HUES48 (cell line): Measurements from ENCODE around the gene NCKAP5.

Experiments
- H3K27ac ChIP-seq: one replicate; pipeline ENCODE4 v1.7.0; 2013; ENCODE audit warnings: low read depth, low read length, inconsistent platforms
- H3K27me3 ChIP-seq: 2 replicates; pipeline ENCODE4 v1.6.1; 2013; ENCODE audit warnings: mild to moderate bottlenecking, low read length; ENCODE audit not compliant: control insufficient read depth, insufficient read depth
- H3K36me3 ChIP-seq: 2 replicates; pipeline ENCODE4 v1.6.1; 2013; ENCODE audit warnings: low read length; ENCODE audit not compliant: control insufficient read depth, insufficient read depth
- H3K4me1 ChIP-seq: 2 replicates; pipeline ENCODE4 v1.6.1; 2013; ENCODE audit warnings: mild to moderate bottlenecking, low read length; ENCODE audit not compliant: control insufficient read depth, insufficient read depth
- H3K4me3 ChIP-seq: 2 replicates; pipeline ENCODE4 v1.5.1; 2013; ENCODE audit warnings: mild to moderate bottlenecking, low read depth, low read length
- H3K9ac ChIP-seq: 2 replicates; pipeline ENCODE4 v1.6.1; 2013; ENCODE audit warnings: mild to moderate bottlenecking, low read depth, low read length, moderate library complexity
- H3K9me3 ChIP-seq: 2 replicates; pipeline ENCODE4 v1.6.1; 2013; ENCODE audit warnings: low read length; ENCODE audit not compliant: control insufficient read depth, insufficient read depth

NCKAP5 gene

GRCh38 chr2:133175926-133176325 lies 392.3 kb downstream of the NCKAP5 start:
- no peak overlapping the region for H3K9ac ChIP-seq
- no peak overlapping the region for H3K4me3 ChIP-seq
- H3K36me3 ChIP-seq, result no peaks in the 10 kb centered on the region

GRCh38 chr2:133173224-133173623 lies 395.0 kb downstream of the NCKAP5 start:
- Histone ChIP-seq H3K27me3 (no peaks in the 10 kb centered on the region), H3K9ac (no peak overlapping the region), H3K4me1 (no peaks in the 10 kb centered on the region), H3K9me3 (no peaks in the 10 kb centered on the region), H3K4me3 (no peak overlapping the region), H3K36me3 (no peaks in the 10 kb centered on the region), H3K27ac (no peak overlapping the region)

More at GRCh38 chr2:133175926-133176325, 392.3 kb downstream of the NCKAP5 start:
- Histone ChIP-seq H3K9me3 (no peaks in the 10 kb centered on the region), H3K4me1 (no peaks in the 10 kb centered on the region), H3K27me3 (no peaks in the 10 kb centered on the region), H3K27ac (no peak overlapping the region)

- H3K4me1 ChIP-seq, result no peaks in the 10 kb centered on the region
- H3K27me3 ChIP-seq, result no peaks in the 10 kb centered on the region
- H3K4me3 ChIP-seq, result no peak overlapping the region
- H3K9ac ChIP-seq, result no peak overlapping the region
- H3K9me3 ChIP-seq, result no peaks in the 10 kb centered on the region
- H3K36me3 ChIP-seq, result no peaks in the 10 kb centered on the region
- H3K27ac ChIP-seq, result no peak overlapping the region
Observed at GRCh38 chr2:133171393-133172004, 396.8 kb downstream of the NCKAP5 start.

GRCh38 chr2:133169274-133169912 lies 398.9 kb downstream of the NCKAP5 start:
- Histone ChIP-seq H3K9me3 (no peaks in the 10 kb centered on the region), H3K27ac (no peak overlapping the region), H3K27me3 (no peaks in the 10 kb centered on the region), H3K4me3 (no peak overlapping the region), H3K36me3 (no peaks in the 10 kb centered on the region), H3K9ac (no peak overlapping the region), H3K4me1 (no peaks in the 10 kb centered on the region)

GRCh38 chr2:133167990-133168389 lies 400.3 kb downstream of the NCKAP5 start:
- H3K27ac ChIP-seq, result no peak overlapping the region
- no peak overlapping the region for H3K4me3 ChIP-seq
- H3K9me3 ChIP-seq, result no peaks in the 10 kb centered on the region
- H3K9ac ChIP-seq, result no peak overlapping the region
- no peaks in the 10 kb centered on the region for H3K36me3 ChIP-seq
- no peaks in the 10 kb centered on the region for H3K4me1 ChIP-seq
- H3K27me3 ChIP-seq, result no peaks in the 10 kb centered on the region

- Histone ChIP-seq H3K27ac (no peak overlapping the region), H3K4me1 (no peaks in the 10 kb centered on the region), H3K9ac (no peak overlapping the region), H3K4me3 (no peak overlapping the region), H3K9me3 (no peaks in the 10 kb centered on the region), H3K27me3 (no peaks in the 10 kb centered on the region), H3K36me3 (no peaks in the 10 kb centered on the region)
Observed at GRCh38 chr2:133167223-133167622, 401.0 kb downstream of the NCKAP5 start.

- Histone ChIP-seq H3K4me1 (no peaks in the 10 kb centered on the region), H3K36me3 (no peaks in the 10 kb centered on the region), H3K9ac (no peak overlapping the region), H3K4me3 (no peak overlapping the region), H3K27ac (no peak overlapping the region), H3K9me3 (no peaks in the 10 kb centered on the region), H3K27me3 (no peaks in the 10 kb centered on the region)
Observed at GRCh38 chr2:133166031-133166430, 402.2 kb downstream of the NCKAP5 start.

- no peaks in the 10 kb centered on the region for H3K27me3 ChIP-seq
- H3K9ac ChIP-seq, result no peak overlapping the region
- H3K9me3 ChIP-seq, result no peaks in the 10 kb centered on the region
- H3K4me3 ChIP-seq, result no peak overlapping the region
- H3K27ac ChIP-seq, result no peak overlapping the region
- no peaks in the 10 kb centered on the region for H3K36me3 ChIP-seq
- H3K4me1 ChIP-seq, result no peaks in the 10 kb centered on the region
Observed at GRCh38 chr2:133163111-133163510, 405.2 kb downstream of the NCKAP5 start.

GRCh38 chr2:133158442-133158841 lies 409.8 kb downstream of the NCKAP5 start:
- no peaks in the 10 kb centered on the region for H3K27me3 ChIP-seq
- no peaks in the 10 kb centered on the region for H3K36me3 ChIP-seq
- no peaks in the 10 kb centered on the region for H3K9me3 ChIP-seq

GRCh38 chr2:133158024-133158423 lies 410.2 kb downstream of the NCKAP5 start:
- Histone ChIP-seq H3K4me1 (no peaks in the 10 kb centered on the region), H3K4me3 (no peak overlapping the region), H3K27me3 (no peaks in the 10 kb centered on the region), H3K27ac (no peak overlapping the region), H3K9me3 (no peaks in the 10 kb centered on the region), H3K36me3 (no peaks in the 10 kb centered on the region), H3K9ac (no peak overlapping the region)

More at GRCh38 chr2:133158442-133158841, 409.8 kb downstream of the NCKAP5 start:
- Histone ChIP-seq H3K4me1 (no peaks in the 10 kb centered on the region), H3K4me3 (no peak overlapping the region), H3K9ac (no peak overlapping the region), H3K27ac (no peak overlapping the region)

- H3K4me3 ChIP-seq, result no peak overlapping the region
- H3K9me3 ChIP-seq, result no peaks in the 10 kb centered on the region
- no peaks in the 10 kb centered on the region for H3K4me1 ChIP-seq
- H3K9ac ChIP-seq, result no peak overlapping the region
- no peaks in the 10 kb centered on the region for H3K36me3 ChIP-seq
- no peaks in the 10 kb centered on the region for H3K27me3 ChIP-seq
- H3K27ac ChIP-seq, result no peak overlapping the region
Observed at GRCh38 chr2:133157141-133157540, 411.1 kb downstream of the NCKAP5 start.
